NCI-H526 (cell line): Measurements from ENCODE around the gene PLPPR2.
"Not testable (repeated sequence)": the region's sequence is repeated elsewhere in the genome, so short reads cannot be mapped to it uniquely, and the experiment has no call there.

Source experiments
- DNase-seq, 2 experiments: peaks; one replicate each; lab custom pipeline; 2025; lab: John Stamatoyannopoulos, UW

PLPPR2 gene

GRCh38 chr19:11355160-11356073 lies at the start of gene PLPPR2:
TSS of gene PLPPR2 (plus strand) at chr19:11355432. CDS start at chr19:11357674, 2,242 bp downstream.
- peak; percentile 43 to 82 for DNase-seq

- DNase-seq, result no peak
These were observed 48.9 kb upstream of the PLPPR2 start for GRCh38 chr19:11306337-11306736.

GRCh38 chr19:11320278-11320995 lies 34.8 kb upstream of the PLPPR2 start:
- DNase-seq, result not testable (repeated sequence)

- no peak for DNase-seq
These were observed 33.8 kb upstream of the PLPPR2 start for GRCh38 chr19:11321191-11322126.

GRCh38 chr19:11322269-11323024 lies 32.8 kb upstream of the PLPPR2 start:
- DNase-seq, result peak in 1 of 2 experiments; percentile 29

GRCh38 chr19:11323601-11324078 lies 31.6 kb upstream of the PLPPR2 start:
- no peak for DNase-seq

- no peak for DNase-seq
These were observed 31.1 kb upstream of the PLPPR2 start for GRCh38 chr19:11324079-11324661.

GRCh38 chr19:11324748-11325389 lies 30.4 kb upstream of the PLPPR2 start:
- no peak for DNase-seq

GRCh38 chr19:11325544-11325943 lies 29.7 kb upstream of the PLPPR2 start:
- no peak for DNase-seq

- no peak for DNase-seq
These were observed 25.1 kb upstream of the PLPPR2 start for GRCh38 chr19:11330127-11330526.

GRCh38 chr19:11331502-11331901 lies 23.7 kb upstream of the PLPPR2 start:
- DNase-seq, result no peak

GRCh38 chr19:11332822-11333221 lies 22.4 kb upstream of the PLPPR2 start:
- DNase-seq, result no peak

- not testable (repeated sequence) for DNase-seq
These were observed 21.4 kb upstream of the PLPPR2 start for GRCh38 chr19:11333838-11334237.

GRCh38 chr19:11335449-11336146 lies 19.6 kb upstream of the PLPPR2 start:
- DNase-seq, result no peak

GRCh38 chr19:11337080-11337479 lies 18.2 kb upstream of the PLPPR2 start:
- DNase-seq, result no peak

- no peak for DNase-seq
These were observed 17.1 kb upstream of the PLPPR2 start for GRCh38 chr19:11338121-11338520.

- peak in 1 of 2 experiments; percentile 15 for DNase-seq
These were observed 16.5 kb upstream of the PLPPR2 start for GRCh38 chr19:11338569-11339253.

- DNase-seq, result peak; percentile 46 to 92
These were observed 15.8 kb upstream of the PLPPR2 start, which contains the start of gene RAB3D for GRCh38 chr19:11339254-11340098. TSS of gene RAB3D (minus strand) at chr19:11339657. CDS start at chr19:11337399, 2,258 bp downstream.
